ENCODE results near the gene EFHB. TPM values are rescaled to one million over a fixed set of nuclear protein-coding genes. Genes with fewer than 3 reads are reported as not detected.

The EFHB gene
- total RNA-seq, 1 experiment from 2014 or later, result 0.30 TPM

- Histone ChIP-seq H3K9me2 (ENCODE audit: insufficient read depth) (no peaks in the 10 kb centered on the region), H3K9me3 (ENCODE audit: control insufficient read depth in 1 of 2, insufficient read depth in 1 of 2, low read depth in 1 of 2, low read length in 2 of 2) (no peaks in the 10 kb centered on the region), H3K4me3 (replicated peaks in 1 of 2; ENCODE audit: low read depth in 1 of 2, low read length in 2 of 2) (no peak overlapping the region), H2AFZ (ENCODE audit: low read depth, low read length, poor library complexity, severe bottlenecking) (no peak overlapping the region), H3K79me2 (ENCODE audit: insufficient read depth, low read length) (no peaks in the 10 kb centered on the region), H3K4me2 (ENCODE audit: low read length) (no peak overlapping the region), H4K20me1 (ENCODE audit: insufficient read depth) (no peaks in the 10 kb centered on the region), H3K27ac (ENCODE audit: low read depth, low read length) (no peak overlapping the region), H3K9ac (ENCODE audit: low read length) (no peak overlapping the region), H3K36me3 (ENCODE audit: control insufficient read depth in 1 of 2, insufficient read depth in 2 of 2, low read length in 2 of 2) (no peaks in the 10 kb centered on the region), H3K4me1 (ENCODE audit: control insufficient read depth in 1 of 2, insufficient read depth in 2 of 2, low read length in 2 of 2) (peaks cover 0 to 14% of the 10 kb centered on the region in 2 experiments; a peak in 2 of 4 replicates), H3K27me3 (ENCODE audit: insufficient read depth, low read length) (no peaks in the 10 kb centered on the region)
- intact Hi-C loops (cut with micrococcal nuclease), result loop anchor here (5.0 to 10.0 kb wide), 3 partner anchors 157 to 299 kb away; partner anchors contain the start of genes KAT2B and SGO1
- BruUV-seq (replicated peaks), result no TSS peak
- ChIA-PET CTCF (interaction anchor here (1.4 kb wide), 1 partner anchor 141 kb away, joined by 3 read pairs; no protein-coding TSS in a partner anchor), RAD21 (ENCODE audit: low non-redundant PET in 1 of 2, low total read pairs in 2 of 2, uncharacterized antibody in 2 of 2, unreplicated experiment in 2 of 2) (no interaction called here), POLR2A (no interaction called here)
- ATAC-seq (peak; percentile 72), DNase-seq (ENCODE audit: low read depth, low spot score) (no peak)
- TF ChIP-seq JUND (IDR thresholded peaks at IDR 0.05) (no peak), REST (IDR thresholded peaks at IDR 0.05; ENCODE audit: low read depth) (no peak), EZH2 (IDR thresholded peaks at IDR 0.05) (no peak), ZNF274 (IDR thresholded peaks at IDR 0.05; ENCODE audit: low read depth, low read length) (no peak), FOSL1 (IDR thresholded peaks at IDR 0.05; ENCODE audit: low read depth) (no peak), CTCF (IDR thresholded peaks at IDR 0.05 in 2 of 3, conservative IDR thresholded peaks at IDR 0.05 in 1 of 3; ENCODE audit: borderline replicate concordance in 1 of 3, insufficient read depth in 1 of 3, low read depth in 2 of 3, low read length in 2 of 3) (peak; percentile 35 to 75 (median 56); a peak in 5 of 6 replicates), POLR2AphosphoS5 (IDR thresholded peaks at IDR 0.05; ENCODE audit: low read depth, low read length) (no peak), SP1 (IDR thresholded peaks at IDR 0.05; ENCODE audit: low read depth) (no peak), EGR1 (IDR thresholded peaks at IDR 0.05; ENCODE audit: low read depth) (no peak), POLR2A (IDR thresholded peaks at IDR 0.05; ENCODE audit: borderline replicate concordance, extremely low read depth, insufficient read depth, insufficient read length) (no peak), RAD21 (IDR thresholded peaks at IDR 0.05; ENCODE audit: low read depth) (peak; percentile 68), CBX3 (IDR thresholded peaks at IDR 0.05; ENCODE audit: low read depth) (no peak), ZBTB33 (IDR thresholded peaks at IDR 0.05; ENCODE audit: extremely low read depth, insufficient replicate concordance, low read length) (no peak), YY1 (IDR thresholded peaks at IDR 0.05; ENCODE audit: extremely low read depth, insufficient replicate concordance, low read depth, low read length) (no peak), ATF3 (IDR thresholded peaks at IDR 0.05) (no peak)
These were observed 48.5 kb downstream of the EFHB start for GRCh38 chr3:19885468-19885867.
